ENCODE data around the gene NCEH1. TPM values are rescaled to one million over a fixed set of nuclear protein-coding genes. Genes with fewer than 3 reads are reported as not detected.
A peak's percentile ranks its signal among the peaks of the same experiment; 100 is the strongest.
"Not testable (repeated sequence)": the region's sequence is repeated elsewhere in the genome, so short reads cannot be mapped to it uniquely, and the experiment has no call there.

The NCEH1 gene
- total and polyA plus RNA-seq, 5 donors from 2014 or later, result 0.43 to 2.1 (median 0.62) TPM

- peaks cover 15% of the 10 kb centered on the region for H3K27me3 Mint-ChIP-seq
- Histone ChIP-seq H3K4me1 (ENCODE audit: control insufficient read depth, insufficient read depth, low read length, poor library complexity, severe bottlenecking) (no peaks in the 10 kb centered on the region), H3K36me3 (ENCODE audit: control insufficient read depth, insufficient read depth, low read length) (no peaks in the 10 kb centered on the region), H3K4me3 (ENCODE audit: low read depth, low read length) (no peak overlapping the region), H3K27me3 (ENCODE audit: control insufficient read depth, insufficient read depth, low read length) (peaks cover 2% of the 10 kb centered on the region), H3K27ac (ENCODE audit: insufficient read depth, low read length, poor library complexity, severe bottlenecking) (no peak overlapping the region), H3K9me3 (ENCODE audit: control insufficient read depth in 2 of 2, low read length in 2 of 2) (no peaks in the 10 kb centered on the region)
- DNase-seq (no peak), ATAC-seq (ENCODE audit: low read depth in 2 of 2) (no peak)
- H3K4me1 Mint-ChIP-seq, result peaks cover 0 to 13% (median 6%) of the 10 kb centered on the region in 4 donors
- H3K36me3 Mint-ChIP-seq, result no peaks in the 10 kb centered on the region
- H3K27ac Mint-ChIP-seq, result no peak overlapping the region
- H3K9me3 Mint-ChIP-seq, result peaks cover 0 to 3% (median 0%) of the 10 kb centered on the region in 7 donors
- no peak overlapping the region for H3K4me3 Mint-ChIP-seq
Observed at GRCh38 chr3:172600644-172601065, 110.2 kb downstream of the NCEH1 start.

- Histone ChIP-seq H3K4me3 (ENCODE audit: low read depth, low read length) (no peak overlapping the region), H3K27ac (ENCODE audit: insufficient read depth, low read length, poor library complexity, severe bottlenecking) (no peak overlapping the region), H3K36me3 (ENCODE audit: control insufficient read depth, insufficient read depth, low read length) (no peaks in the 10 kb centered on the region), H3K9me3 (ENCODE audit: control insufficient read depth in 2 of 2, low read length in 2 of 2) (no peaks in the 10 kb centered on the region), H3K27me3 (ENCODE audit: control insufficient read depth, insufficient read depth, low read length) (peaks cover 2% of the 10 kb centered on the region), H3K4me1 (ENCODE audit: control insufficient read depth, insufficient read depth, low read length, poor library complexity, severe bottlenecking) (no peaks in the 10 kb centered on the region)
- H3K27ac Mint-ChIP-seq, result no peak overlapping the region
- ATAC-seq (ENCODE audit: low read depth in 2 of 2) (no peak), DNase-seq (no peak)
- peaks cover 3 to 17% (median 11%) of the 10 kb centered on the region in 4 donors for H3K4me1 Mint-ChIP-seq
- H3K4me3 Mint-ChIP-seq, result no peak overlapping the region
- peaks cover 0 to 3% (median 0%) of the 10 kb centered on the region in 7 donors for H3K9me3 Mint-ChIP-seq
- peaks cover 6% of the 10 kb centered on the region for H3K27me3 Mint-ChIP-seq
- no peaks in the 10 kb centered on the region for H3K36me3 Mint-ChIP-seq
Observed at GRCh38 chr3:172598904-172599303, 112.0 kb downstream of the NCEH1 start.

GRCh38 chr3:172596394-172596706 is 114.5 kb downstream of the NCEH1 start:
- peak overlapping the region; percentile 80 for H3K4me3 ChIP-seq (ENCODE audit: low read depth, low read length)
- H3K4me1 ChIP-seq (ENCODE audit: control insufficient read depth, insufficient read depth, low read length, poor library complexity, severe bottlenecking), result peaks cover 18% of the 10 kb centered on the region
- Mint-ChIP-seq H3K9me3 (peaks cover 0 to 3% (median 0%) of the 10 kb centered on the region in 7 donors), H3K4me3 (peak overlapping the region in 2 of 4 donors; percentile 61 to 96), H3K4me1 (peaks cover 16 to 42% (median 28%) of the 10 kb centered on the region in 4 donors), H3K27me3 (peaks cover 5% of the 10 kb centered on the region), H3K27ac (peak overlapping the region; percentile 49 to 94 (median 73)), H3K36me3 (no peaks in the 10 kb centered on the region)
- ATAC-seq (ENCODE audit: low read depth in 2 of 2) (no peak), DNase-seq (no peak)
- no peak overlapping the region for H3K27ac ChIP-seq (ENCODE audit: insufficient read depth, low read length, poor library complexity, severe bottlenecking)
- no peaks in the 10 kb centered on the region for H3K36me3 ChIP-seq (ENCODE audit: control insufficient read depth, insufficient read depth, low read length)
- no peaks in the 10 kb centered on the region for H3K9me3 ChIP-seq (ENCODE audit: control insufficient read depth in 2 of 2, low read length in 2 of 2)
- peaks cover 2% of the 10 kb centered on the region for H3K27me3 ChIP-seq (ENCODE audit: control insufficient read depth, insufficient read depth, low read length)

GRCh38 chr3:172595664-172596393 is 115.0 kb downstream of the NCEH1 start:
- Histone ChIP-seq H3K27ac (ENCODE audit: insufficient read depth, low read length, poor library complexity, severe bottlenecking) (peak overlapping the region; percentile 30), H3K36me3 (ENCODE audit: control insufficient read depth, insufficient read depth, low read length) (no peaks in the 10 kb centered on the region), H3K9me3 (ENCODE audit: control insufficient read depth in 2 of 2, low read length in 2 of 2) (no peaks in the 10 kb centered on the region), H3K4me1 (ENCODE audit: control insufficient read depth, insufficient read depth, low read length, poor library complexity, severe bottlenecking) (peaks cover 22% of the 10 kb centered on the region), H3K4me3 (ENCODE audit: low read depth, low read length) (peak overlapping the region; percentile 80), H3K27me3 (ENCODE audit: control insufficient read depth, insufficient read depth, low read length) (peaks cover 2% of the 10 kb centered on the region)
- Mint-ChIP-seq H3K4me1 (peaks cover 21 to 47% (median 33%) of the 10 kb centered on the region in 4 donors), H3K4me3 (peak overlapping the region; percentile 61 to 96 (median 87)), H3K9me3 (peaks cover 0 to 4% (median 0%) of the 10 kb centered on the region in 7 donors), H3K36me3 (no peaks in the 10 kb centered on the region), H3K27me3 (peaks cover 5% of the 10 kb centered on the region), H3K27ac (peak overlapping the region; percentile 49 to 94 (median 73))
- ATAC-seq (ENCODE audit: low read depth in 2 of 2), result peak; percentile 66
- peak; percentile 19 to 81 (median 64) for DNase-seq

- H3K36me3 ChIP-seq (ENCODE audit: control insufficient read depth, insufficient read depth, low read length); H3K9me3 Mint-ChIP-seq; H3K36me3 Mint-ChIP-seq; H3K27me3 Mint-ChIP-seq; DNase-seq; ATAC-seq (ENCODE audit: low read depth in 2 of 2); H3K27ac ChIP-seq (ENCODE audit: insufficient read depth, low read length, poor library complexity, severe bottlenecking); H3K27me3 ChIP-seq (ENCODE audit: control insufficient read depth, insufficient read depth, low read length); H3K9me3 ChIP-seq (ENCODE audit: control insufficient read depth in 2 of 2, low read length in 2 of 2): not testable (repeated sequence)
- peaks cover 26% of the 10 kb centered on the region for H3K4me1 ChIP-seq (ENCODE audit: control insufficient read depth, insufficient read depth, low read length, poor library complexity, severe bottlenecking)
- peak overlapping the region; percentile 80 for H3K4me3 ChIP-seq (ENCODE audit: low read depth, low read length)
- H3K4me1 Mint-ChIP-seq, result peaks cover 23 to 53% (median 38%) of the 10 kb centered on the region in 4 donors
- H3K27ac Mint-ChIP-seq, result peak overlapping the region; percentile 49 to 94 (median 73)
- peak overlapping the region; percentile 61 to 96 (median 87) for H3K4me3 Mint-ChIP-seq
Observed at GRCh38 chr3:172594900-172595663, 115.8 kb downstream of the NCEH1 start.

GRCh38 chr3:172592898-172593669 is 117.8 kb downstream of the NCEH1 start:
- Mint-ChIP-seq H3K9me3 (peaks cover 0 to 6% (median 0%) of the 10 kb centered on the region in 7 donors), H3K27me3 (no peaks in the 10 kb centered on the region), H3K36me3 (peaks cover 7% of the 10 kb centered on the region), H3K4me1 (peaks cover 23 to 54% (median 39%) of the 10 kb centered on the region in 4 donors), H3K4me3 (peak overlapping the region in 1 of 4 donors; percentile 50), H3K27ac (peak overlapping the region in 2 of 3 donors; percentile 74 to 76)
- Histone ChIP-seq H3K4me3 (ENCODE audit: low read depth, low read length) (no peak overlapping the region), H3K9me3 (ENCODE audit: control insufficient read depth in 2 of 2, low read length in 2 of 2) (no peaks in the 10 kb centered on the region), H3K36me3 (ENCODE audit: control insufficient read depth, insufficient read depth, low read length) (no peaks in the 10 kb centered on the region), H3K27ac (ENCODE audit: insufficient read depth, low read length, poor library complexity, severe bottlenecking) (peak overlapping the region; percentile 49), H3K27me3 (ENCODE audit: control insufficient read depth, insufficient read depth, low read length) (no peaks in the 10 kb centered on the region), H3K4me1 (ENCODE audit: control insufficient read depth, insufficient read depth, low read length, poor library complexity, severe bottlenecking) (peaks cover 26% of the 10 kb centered on the region)
- ATAC-seq (ENCODE audit: low read depth in 2 of 2) (no peak), DNase-seq (no peak)
